DMS53 treated with DMSO at 0.1 percent for 48 hours (cell line): ENCODE results near the gene MEGF9.
A peak's percentile ranks its signal among the peaks of the same experiment; 100 is the strongest.
"Not testable (repeated sequence)": the region's sequence is repeated elsewhere in the genome, so short reads cannot be mapped to it uniquely, and the experiment has no call there.

Experiments
- DNase-seq: peaks from one replicate; lab custom pipeline; 2025; ENCODE audit not compliant: unreplicated experiment; lab: John Stamatoyannopoulos, UW

MEGF9 gene

GRCh38 chr9:120663380-120663779 is 50.9 kb downstream of the MEGF9 start:
- DNase-seq: no peak

GRCh38 chr9:120662513-120662912 is 51.8 kb downstream of the MEGF9 start:
- DNase-seq: no peak

- no peak for DNase-seq
These were observed 54.6 kb downstream of the MEGF9 start for GRCh38 chr9:120659676-120660075.

GRCh38 chr9:120659209-120659608 is 55.1 kb downstream of the MEGF9 start:
- DNase-seq: no peak

GRCh38 chr9:120655005-120655622 is 59.2 kb downstream of the MEGF9 start:
- DNase-seq: peak; percentile 64

- DNase-seq: no peak
These were observed 60.0 kb downstream of the MEGF9 start for GRCh38 chr9:120654272-120654671.

GRCh38 chr9:120653762-120654161 is 60.5 kb downstream of the MEGF9 start:
- no peak for DNase-seq

- no peak for DNase-seq
These were observed 61.3 kb downstream of the MEGF9 start for GRCh38 chr9:120652934-120653333.

GRCh38 chr9:120650352-120650751 is 63.9 kb downstream of the MEGF9 start:
- DNase-seq: no peak

- DNase-seq: no peak
These were observed 65.6 kb downstream of the MEGF9 start for GRCh38 chr9:120648581-120649197.

- DNase-seq: peak; percentile 96
These were observed 67.3 kb downstream of the MEGF9 start for GRCh38 chr9:120646948-120647347.

- DNase-seq: no peak
These were observed 68.5 kb downstream of the MEGF9 start for GRCh38 chr9:120645760-120646159.

- no peak for DNase-seq
These were observed 71.2 kb downstream of the MEGF9 start for GRCh38 chr9:120643061-120643460.

- DNase-seq: peak; percentile 50
These were observed 72.0 kb downstream of the MEGF9 start for GRCh38 chr9:120642129-120642770.

GRCh38 chr9:120640874-120641273 is 73.4 kb downstream of the MEGF9 start:
- DNase-seq: not testable (repeated sequence)

- no peak for DNase-seq
These were observed 73.9 kb downstream of the MEGF9 start for GRCh38 chr9:120640380-120640779.

GRCh38 chr9:120637919-120638318 is 76.4 kb downstream of the MEGF9 start:
- DNase-seq: no peak

GRCh38 chr9:120636194-120636957 is 77.9 kb downstream of the MEGF9 start:
- no peak for DNase-seq

- no peak for DNase-seq
These were observed 79.3 kb downstream of the MEGF9 start for GRCh38 chr9:120635011-120635410.

- no peak for DNase-seq
These were observed 83.9 kb downstream of the MEGF9 start for GRCh38 chr9:120630333-120630732.

GRCh38 chr9:120628925-120629497 is 85.3 kb downstream of the MEGF9 start:
- DNase-seq: not testable (repeated sequence)
